GM03348 (cell line): ENCODE measurements around the gene EIF3CL.
"Not testable (repeated sequence)": the region's sequence is repeated elsewhere in the genome, so short reads cannot be mapped to it uniquely, and the experiment has no call there.

ENCODE experiments used
- DNase-seq: peaks from one replicate; pipeline ENCODE4 v3.0.0; 2012; ENCODE audit warnings: low spot score

EIF3CL gene, protein sequence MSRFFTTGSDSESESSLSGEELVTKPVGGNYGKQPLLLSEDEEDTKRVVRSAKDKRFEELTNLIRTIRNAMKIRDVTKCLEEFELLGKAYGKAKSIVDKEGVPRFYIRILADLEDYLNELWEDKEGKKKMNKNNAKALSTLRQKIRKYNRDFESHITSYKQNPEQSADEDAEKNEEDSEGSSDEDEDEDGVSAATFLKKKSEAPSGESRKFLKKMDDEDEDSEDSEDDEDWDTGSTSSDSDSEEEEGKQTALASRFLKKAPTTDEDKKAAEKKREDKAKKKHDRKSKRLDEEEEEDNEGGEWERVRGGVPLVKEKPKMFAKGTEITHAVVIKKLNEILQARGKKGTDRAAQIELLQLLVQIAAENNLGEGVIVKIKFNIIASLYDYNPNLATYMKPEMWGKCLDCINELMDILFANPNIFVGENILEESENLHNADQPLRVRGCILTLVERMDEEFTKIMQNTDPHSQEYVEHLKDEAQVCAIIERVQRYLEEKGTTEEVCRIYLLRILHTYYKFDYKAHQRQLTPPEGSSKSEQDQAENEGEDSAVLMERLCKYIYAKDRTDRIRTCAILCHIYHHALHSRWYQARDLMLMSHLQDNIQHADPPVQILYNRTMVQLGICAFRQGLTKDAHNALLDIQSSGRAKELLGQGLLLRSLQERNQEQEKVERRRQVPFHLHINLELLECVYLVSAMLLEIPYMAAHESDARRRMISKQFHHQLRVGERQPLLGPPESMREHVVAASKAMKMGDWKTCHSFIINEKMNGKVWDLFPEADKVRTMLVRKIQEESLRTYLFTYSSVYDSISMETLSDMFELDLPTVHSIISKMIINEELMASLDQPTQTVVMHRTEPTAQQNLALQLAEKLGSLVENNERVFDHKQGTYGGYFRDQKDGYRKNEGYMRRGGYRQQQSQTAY

DNA sequence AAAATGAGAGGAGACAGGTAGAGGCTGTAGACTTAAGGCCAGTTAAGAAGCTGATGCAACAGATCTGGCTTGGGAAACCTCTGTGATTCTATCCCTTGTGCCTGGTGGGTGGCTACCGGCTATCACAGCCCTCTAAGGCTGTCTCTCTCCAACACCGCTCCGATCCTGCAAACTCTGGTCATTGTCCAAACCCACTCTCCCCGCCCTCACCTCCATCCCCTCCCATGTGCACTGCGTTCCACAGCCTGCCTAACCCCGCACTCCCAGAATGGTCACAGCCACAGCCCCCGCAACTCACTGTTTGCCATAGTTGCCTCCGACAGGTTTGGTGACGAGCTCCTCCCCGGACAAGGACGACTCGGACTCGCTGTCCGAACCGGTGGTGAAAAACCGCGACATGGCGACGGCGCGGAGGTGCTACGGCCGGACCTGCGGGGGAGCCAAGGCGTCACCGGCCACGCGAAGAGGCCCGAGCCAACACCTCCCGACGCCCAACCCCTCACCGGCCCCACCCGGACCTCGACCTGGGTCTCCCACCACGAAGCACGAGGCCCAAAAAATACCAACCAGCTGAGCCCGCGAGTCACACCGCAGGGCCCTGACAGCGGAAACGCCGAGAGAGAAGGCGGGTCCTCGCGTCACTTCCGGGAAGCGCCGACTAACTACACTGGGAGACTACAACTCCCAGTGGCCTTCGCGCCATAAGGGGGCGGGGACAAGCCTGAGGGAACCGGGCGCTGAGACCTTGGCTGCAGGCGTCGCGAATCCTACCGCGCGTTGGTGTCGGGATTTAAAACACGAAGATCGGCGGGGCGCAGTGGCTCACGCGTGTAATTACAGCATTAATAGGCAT lies at the start of gene EIF3CL:
TSS of gene EIF3CL (minus strand) at position 622 of the 853 bp plus-strand sequence. CDS start at position 399, 223 bp downstream.
- DNase-seq: not testable (repeated sequence)

DNA sequence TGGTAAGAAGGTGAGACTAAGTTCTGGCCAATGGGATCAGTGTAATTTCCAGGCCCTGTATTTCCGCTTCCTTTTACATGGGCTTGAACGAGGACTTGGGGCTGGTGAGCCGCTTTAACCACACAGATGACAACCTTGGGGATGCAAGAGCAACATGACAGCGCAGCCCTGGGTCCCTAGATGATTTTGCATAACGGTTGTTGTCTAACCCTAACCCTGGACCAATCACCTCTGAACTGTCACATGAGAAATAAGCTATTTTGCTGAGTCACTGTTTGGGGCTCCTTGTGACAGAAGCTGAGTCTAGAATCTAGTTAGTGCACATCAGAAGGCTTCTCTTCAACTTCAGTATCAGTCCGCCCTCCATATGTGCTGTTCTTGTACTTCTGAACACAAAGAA lies 43.4 kb upstream of the EIF3CL start:
- DNase-seq: not testable (repeated sequence)

DNA sequence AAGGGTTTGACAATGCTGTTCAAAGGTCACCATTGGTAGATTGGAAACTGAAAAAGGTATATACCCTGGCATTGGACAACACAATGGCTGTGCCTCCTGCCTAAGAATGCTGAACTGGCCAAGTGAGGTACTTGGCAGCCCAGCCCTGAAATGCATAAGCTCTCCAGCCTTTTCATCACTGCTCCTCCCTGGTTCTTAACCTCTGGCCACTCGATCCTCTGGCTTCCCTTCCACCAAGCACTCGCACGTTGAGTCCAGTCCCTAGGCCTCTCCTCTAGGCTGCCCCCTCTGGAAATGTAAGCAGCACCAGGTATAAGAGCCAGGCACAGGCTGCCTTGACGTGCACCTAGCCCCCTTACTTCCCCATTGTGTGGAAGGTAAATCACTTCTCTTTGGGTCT lies 42.7 kb upstream of the EIF3CL start:
- not testable (repeated sequence) for DNase-seq

DNA sequence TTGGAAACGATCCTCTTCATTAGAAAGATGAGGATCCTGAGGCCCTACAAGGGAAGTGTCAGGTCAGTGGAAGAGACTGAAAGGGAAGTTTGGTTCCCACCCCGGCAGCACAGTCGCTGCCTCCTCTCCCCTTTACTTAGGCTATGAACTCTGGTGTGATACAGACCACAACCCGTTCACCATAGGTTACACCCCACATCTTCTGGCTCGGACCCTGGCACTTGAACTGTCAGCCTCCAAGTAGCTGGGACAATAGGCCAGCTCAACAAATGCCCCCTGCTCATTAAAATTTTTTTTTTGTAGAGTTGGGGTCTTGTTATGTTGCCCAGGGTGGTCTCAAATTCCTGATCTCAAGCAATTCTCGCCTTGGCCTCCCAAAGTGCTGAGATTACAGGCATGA lies 40.3 kb upstream of the EIF3CL start:
- not testable (repeated sequence) for DNase-seq

DNA sequence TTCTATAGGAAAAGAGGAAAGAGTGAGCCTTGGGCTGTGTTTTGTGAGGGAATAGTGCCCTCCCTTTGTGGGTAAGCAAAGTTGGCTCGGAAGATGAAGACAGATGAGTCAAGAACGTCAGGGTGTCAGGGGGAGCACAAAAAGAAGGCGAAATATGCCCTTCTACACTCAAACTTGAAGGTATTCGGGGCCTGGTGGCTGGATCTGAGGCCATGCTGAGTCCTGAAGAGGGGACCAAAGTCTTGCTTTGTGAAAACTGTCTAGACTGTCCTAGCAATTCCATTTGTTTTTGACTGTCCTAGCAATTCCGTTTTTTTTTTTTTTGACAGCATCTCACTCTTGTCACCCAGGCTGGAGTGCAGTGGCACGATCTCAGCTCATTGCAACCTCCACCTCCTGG lies 35.3 kb upstream of the EIF3CL start:
- DNase-seq: not testable (repeated sequence)

DNA sequence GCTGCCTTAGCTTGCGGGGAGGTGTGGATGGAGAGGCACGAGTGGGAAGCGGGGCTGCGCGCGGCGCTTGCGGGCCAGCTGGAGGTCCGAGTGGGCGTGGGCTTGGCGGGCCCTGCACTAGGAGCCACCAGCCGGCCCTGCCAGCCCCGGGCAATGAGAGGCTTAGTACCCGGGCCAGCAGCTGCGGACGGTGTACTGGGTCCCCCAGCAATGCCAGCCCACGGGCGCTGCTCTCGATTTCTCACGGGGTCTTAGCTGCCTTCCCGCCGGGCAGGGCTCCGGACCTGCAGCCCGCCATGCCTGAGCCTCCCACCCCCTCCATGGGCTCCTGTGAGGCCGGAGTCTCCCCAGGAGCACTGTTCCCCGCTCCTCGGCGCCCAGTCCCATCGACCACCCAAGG lies 31.7 kb upstream of the EIF3CL start:
- DNase-seq: not testable (repeated sequence)

DNA sequence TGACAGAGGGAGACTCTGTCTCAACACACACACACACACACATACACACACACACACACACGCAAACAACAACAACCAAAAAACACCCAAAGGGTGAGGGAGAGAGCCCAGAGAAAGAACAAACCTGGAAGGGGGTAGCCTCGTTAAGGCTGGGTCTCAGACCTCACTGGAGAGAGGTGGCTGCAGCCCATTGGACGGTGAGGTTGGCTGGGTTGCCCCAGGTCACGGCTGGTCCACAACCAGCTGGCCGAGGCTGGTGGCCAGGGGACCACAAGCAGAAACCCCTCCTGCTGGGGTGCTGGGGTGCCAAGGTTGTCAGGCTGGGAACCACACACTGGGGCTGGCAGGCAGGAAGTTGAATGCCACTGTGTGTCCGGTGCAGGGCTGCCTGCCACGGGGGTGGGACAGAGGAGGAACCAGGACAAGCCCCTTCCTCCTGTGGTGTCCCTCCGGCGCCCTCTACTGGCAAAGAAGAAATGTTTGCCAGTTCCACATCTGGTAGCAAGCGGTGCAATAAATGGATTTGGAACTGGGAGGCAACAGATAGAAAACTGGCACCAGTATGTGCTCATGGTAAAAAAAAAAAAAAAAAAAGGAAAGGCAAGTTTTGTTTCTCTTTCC lies 22.5 kb upstream of the EIF3CL start:
- not testable (repeated sequence) for DNase-seq

DNA sequence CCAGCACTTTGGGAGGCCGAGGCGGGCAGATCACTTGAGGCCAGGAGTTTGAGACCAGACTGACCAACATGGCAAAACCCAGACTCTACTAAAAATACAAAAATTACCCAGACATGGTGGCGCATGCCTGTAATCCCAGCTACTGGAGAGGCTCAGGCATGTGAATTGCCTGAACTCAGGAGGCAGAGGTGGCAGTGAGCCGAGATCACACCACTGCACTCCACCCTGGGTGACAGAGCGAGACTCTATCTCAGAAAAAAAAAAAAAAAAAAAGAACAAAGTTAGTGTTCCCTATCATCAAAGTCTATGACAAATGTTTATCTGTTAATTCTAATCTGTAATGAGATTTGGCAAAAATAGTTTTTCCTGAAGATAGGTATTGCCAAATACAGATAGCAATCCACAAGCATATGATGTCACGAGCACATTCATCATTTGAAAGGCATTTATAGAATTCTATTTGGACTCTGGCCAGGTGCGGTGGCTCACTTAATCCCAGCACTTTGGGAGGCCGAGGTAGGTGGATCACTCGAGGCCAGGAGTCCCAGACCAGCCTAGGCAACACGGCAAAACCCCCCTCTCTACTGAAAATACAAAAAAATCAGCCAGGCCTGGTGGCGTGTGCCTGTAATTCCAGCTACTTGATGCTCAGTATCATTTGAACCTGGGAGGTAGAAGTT lies 17.6 kb upstream of the EIF3CL start:
- not testable (repeated sequence) for DNase-seq

DNA sequence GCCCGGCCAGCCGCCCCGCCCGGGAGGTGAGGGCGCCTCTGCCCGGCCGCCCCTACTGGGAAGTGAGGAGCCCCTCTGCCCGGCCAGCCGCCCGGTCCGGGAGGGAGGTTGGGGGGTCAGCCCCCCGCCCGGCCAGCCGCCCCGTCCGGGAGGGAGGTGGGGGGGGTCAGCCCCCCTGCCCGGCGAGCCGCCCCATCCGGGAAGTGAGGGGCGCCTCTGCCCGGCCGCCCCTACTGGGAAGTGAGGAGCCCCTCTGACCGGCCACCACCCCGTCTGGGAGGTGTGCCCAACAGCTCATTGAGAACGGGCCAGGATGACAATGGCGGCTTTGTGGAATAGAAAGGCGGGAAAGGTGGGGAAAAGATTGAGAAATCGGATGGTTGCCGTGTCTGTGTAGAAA lies 13.4 kb upstream of the EIF3CL start:
- not testable (repeated sequence) for DNase-seq

DNA sequence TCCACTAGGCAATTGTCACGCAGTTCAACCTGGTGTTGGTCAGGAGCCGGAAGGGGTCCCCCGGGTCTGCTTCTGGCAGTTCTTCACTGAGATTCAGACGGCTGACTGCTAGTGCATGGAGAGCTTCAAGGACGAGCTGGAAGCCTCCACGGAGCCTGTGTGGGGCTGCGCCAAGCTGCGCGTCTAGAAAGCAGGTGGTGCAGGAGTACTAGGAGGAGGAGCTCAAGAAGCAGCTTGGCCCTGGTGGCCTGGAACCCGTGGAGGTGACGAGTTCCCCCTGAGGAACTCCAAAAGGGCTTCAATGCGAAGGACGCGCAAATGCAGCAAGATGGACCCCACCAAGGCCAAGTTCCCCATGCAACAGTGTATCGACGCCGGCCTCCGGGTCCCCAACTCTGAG lies 10.9 kb upstream of the EIF3CL start:
- not testable (repeated sequence) for DNase-seq

DNA sequence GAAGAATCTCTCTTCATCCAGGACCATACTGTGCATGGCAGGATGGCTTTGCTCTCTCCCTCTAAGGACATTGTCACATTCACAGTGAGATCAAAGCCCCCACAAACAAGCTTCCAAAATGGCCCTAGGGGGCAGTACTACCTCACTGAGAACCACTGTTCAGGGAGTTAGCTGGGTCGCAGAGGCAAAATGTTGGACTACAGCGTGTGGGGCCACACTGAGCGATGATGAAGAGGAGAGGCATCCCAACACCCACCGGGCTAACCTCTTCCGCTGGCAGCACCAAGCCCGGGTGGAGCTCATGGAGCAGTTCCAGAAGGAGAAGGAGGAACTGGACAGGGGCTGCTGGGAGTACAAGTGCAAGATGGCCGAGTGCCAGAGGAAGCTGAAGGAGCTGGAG lies 9.9 kb upstream of the EIF3CL start:
- DNase-seq: not testable (repeated sequence)

DNA sequence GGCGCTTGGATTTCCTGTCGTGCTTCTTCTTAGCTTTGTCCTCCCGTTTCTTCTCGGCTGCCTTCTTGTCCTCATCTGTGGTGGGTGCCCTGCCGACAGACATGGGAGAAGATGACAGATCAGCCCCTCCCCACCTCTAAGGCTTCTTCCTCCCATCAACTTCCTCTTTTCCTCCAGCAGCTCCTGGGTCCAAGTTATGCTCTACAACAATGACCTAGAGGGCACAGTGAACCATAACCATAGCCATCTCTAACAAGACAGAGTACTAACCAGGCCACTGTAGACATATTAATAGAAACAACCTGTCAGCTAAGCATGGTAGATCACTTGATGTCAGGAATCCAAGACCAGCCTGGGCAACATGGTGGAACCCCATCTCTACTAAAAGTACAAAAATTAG lies 11.6 kb downstream of the EIF3CL start:
- DNase-seq: not testable (repeated sequence)

DNA sequence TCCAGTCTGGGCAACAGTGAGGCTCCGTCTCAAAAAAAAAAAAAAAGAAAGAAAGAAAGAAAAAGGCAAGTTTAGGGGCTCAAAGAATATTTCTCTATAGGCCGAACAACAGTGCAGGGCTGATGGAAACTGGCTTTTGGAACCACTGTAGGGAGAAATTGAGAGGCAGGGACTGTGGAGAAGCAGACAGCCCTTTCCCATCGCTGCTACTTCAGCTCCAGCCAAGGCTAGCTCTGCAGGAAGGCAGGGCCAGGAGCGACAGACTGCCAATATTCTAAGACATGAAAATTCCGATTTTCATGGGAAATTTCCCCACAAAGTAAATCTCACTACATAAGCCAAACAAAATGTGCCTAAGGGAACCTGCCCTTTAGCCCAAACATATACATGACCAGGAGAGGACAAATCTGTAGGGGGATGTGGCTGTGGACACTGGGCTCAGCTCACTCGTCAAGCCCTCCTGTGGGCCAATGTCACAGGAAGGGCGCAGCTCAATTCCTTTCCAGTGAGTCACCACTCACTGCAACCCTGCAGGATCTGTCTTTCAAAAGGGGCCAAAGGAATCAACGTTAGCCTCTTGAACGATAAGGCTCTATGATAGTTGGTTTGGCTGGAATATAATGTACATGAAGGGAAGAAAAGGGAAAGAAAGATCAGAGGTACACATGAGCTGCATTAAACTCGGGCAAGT lies 21.3 kb downstream of the EIF3CL start:
- DNase-seq: not testable (repeated sequence)

DNA sequence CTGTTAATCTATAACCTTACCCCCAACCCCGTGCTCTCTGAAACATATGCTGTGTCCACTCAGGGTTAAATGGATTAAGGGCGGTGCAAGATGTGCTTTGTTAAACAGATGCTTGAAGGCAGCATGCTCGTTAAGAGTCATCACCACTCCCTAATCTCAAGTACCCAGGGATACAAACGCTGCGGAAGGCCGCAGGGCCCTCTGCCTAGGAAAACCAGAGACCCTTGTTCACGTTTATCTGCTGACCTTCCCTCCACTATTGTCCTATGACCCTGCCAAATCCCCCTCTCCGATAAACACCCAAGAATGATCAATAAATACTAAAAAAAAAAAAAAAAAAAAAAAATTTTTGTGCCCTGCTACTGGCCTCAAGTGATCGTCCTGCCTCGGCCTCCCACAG lies 25.8 kb downstream of the EIF3CL start:
- not testable (repeated sequence) for DNase-seq

DNA sequence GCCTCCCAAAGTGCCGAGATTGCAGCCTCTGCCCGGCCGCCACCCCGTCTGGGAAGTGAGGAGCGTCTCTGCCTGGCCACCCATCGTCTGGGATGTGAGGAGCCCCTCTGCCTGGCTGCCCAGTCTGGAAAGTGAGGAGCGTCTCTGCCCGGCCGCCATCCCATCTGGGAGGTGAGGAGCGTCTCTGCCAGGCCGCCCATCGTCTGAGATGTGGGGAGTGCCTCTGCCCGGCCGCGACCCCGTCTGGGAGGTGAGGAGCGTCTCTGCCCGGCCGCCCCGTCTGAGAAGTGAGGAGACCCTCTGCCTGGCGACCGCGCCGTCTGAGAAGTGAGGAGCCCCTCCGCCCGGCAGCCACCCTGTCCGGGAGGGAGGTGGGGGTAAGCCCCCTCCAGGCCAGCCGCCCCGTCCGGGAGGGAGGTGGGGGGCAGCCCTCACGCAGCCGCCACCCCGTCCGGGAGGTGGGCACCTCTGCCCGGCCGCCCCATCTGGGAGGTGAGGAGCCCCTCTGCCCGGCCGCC lies 26.5 kb downstream of the EIF3CL start:
- not testable (repeated sequence) for DNase-seq

DNA sequence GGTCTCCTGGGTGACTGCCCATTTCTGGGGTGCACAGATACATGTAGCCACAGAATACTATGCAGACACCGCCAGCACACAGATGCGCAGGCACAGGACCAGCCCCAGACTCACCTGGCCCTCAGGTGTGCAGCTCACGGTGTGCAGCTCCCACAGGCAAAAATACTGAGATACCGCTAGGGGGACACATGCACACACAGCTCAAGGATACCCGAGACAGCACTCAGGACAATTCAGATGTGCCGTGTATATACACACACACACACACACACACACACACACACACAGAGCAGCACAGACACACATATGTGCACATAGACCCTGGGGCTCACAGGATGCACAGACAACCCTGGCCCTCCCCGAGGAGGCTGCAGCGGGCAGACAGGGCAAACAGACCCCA lies 28.5 kb downstream of the EIF3CL start:
- not testable (repeated sequence) for DNase-seq

DNA sequence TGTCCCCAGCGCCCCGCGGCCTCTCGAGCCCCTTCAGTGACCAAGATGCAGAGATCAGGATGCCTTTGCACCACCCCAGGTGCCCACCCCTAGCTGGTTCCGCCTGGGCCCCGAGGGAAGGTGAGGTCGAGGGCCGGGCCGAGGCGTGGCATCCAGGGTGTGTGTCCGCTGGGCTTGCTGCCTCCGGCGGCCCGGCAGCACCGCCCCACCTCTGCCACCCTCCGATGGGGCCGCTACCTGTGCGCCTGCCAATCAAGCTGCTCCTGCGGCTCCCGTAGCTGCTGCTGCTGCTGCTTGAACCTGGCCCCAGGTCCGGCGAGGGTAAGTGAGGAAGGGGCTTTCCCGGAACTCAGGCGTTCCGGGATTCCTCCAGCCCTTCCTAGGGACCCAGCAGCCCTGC lies 29.4 kb downstream of the EIF3CL start:
- DNase-seq: not testable (repeated sequence)

DNA sequence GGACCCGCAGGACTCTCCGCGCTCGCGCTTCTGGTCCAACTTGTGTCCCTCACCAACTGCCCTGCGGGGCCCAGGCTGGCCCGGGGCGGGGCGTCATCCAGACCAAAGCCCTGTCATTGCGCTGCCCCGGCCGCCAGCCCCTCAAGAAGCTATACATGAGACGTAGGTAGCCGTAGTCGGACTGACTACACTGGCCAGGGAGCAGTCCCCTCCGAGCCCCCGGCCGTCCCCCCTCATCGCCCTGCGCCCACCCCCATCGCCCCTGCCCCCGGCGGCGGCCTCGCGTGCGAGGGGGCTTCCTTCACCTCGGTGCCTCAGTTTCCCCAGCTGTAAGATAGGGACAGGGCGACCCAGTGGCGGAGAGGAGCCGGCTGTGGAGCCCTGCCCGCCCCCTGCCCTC lies 35.7 kb downstream of the EIF3CL start:
- DNase-seq: not testable (repeated sequence)

DNA sequence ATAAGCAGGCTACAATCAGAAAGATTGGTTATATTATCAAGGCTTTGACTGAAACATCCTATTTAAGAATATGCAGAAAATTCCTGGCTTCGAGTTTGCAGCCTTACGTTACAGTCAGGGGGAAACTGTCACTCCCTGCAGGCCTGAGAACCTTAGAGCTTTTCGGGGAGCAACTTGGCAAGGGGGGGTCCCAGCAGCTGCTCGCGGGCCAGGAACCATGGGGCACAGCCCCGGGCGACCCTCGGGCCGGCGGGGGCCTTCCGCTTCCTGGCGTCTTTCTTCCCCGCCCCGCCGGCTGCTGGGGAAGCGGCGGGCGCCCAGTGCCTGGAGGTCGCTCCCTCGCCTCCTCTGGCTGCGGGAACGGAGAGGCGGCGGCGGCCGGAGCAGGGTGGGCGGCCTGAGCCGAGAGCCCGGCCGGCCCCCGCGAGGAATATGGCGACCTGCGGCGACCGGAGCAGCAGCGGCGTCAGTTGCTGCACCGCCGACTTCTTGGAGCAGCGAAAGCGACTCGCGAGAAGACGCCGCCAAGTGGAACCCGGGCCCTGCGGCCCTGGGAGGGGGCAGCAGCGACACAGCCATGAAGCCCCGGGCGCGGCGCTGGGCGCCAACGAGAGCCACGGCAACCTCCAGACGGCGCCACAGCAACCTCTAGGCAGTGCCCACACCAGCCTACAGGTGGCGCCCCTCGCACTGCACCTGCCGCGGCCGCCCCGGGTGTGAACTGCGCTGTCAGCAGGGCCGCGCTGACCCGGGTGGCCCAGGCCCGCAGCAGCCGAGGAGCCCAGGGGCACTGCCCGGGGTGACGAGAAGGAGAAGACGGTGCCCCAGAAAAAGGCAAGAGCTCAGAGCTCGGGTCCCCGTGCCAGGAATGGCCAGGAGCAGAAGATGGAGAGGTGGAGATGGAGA lies 39.1 kb downstream of the EIF3CL start:
- DNase-seq: not testable (repeated sequence)
